ENCODE results near the gene MCM9. TPM values are rescaled to one million over a fixed set of nuclear protein-coding genes. Genes with fewer than 3 reads are reported as not detected.

Gene MCM9
- total and polyA plus RNA-seq, 2 donors (not counting 1 experiment from before 2014, with no cell fraction given): 1.2 to 9.6 TPM

DNA sequence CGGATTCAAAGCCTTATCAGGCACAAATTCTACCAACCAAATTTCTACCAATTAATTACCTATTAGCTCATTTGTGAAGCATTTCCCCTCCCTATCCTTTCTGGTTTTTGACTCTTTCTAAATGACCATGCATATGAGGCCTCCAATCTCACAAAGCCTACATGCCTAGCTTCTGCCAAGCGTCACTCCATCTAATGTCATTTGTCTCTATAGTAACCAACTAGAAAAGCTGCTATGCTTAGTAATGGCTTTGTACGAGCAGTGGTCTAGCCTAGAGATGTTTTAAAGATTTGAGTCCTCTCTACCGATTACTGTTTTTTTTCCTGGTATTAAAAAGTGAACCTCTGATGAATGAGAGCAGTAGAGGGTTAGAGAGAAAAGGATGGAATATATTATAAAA lies 45.8 kb downstream of the MCM9 start:
- H3K27me3 ChIP-seq (ENCODE audit: control insufficient read depth, insufficient read depth, low read length): no peaks in the 10 kb centered on the region
- H3K4me1 ChIP-seq (ENCODE audit: control insufficient read depth, extremely low read depth, insufficient read depth, low read length): no peaks in the 10 kb centered on the region
- no peak overlapping the region for H3K27ac ChIP-seq (ENCODE audit: insufficient read depth, low read length)
- H3K4me2 ChIP-seq (ENCODE audit: extremely low read depth, insufficient read depth, low read length): no peak overlapping the region
- no peaks in the 10 kb centered on the region for H3K9me3 ChIP-seq (ENCODE audit: control insufficient read depth, insufficient read depth, low read depth, low read length)
- TF ChIP-seq, protein P1, sequence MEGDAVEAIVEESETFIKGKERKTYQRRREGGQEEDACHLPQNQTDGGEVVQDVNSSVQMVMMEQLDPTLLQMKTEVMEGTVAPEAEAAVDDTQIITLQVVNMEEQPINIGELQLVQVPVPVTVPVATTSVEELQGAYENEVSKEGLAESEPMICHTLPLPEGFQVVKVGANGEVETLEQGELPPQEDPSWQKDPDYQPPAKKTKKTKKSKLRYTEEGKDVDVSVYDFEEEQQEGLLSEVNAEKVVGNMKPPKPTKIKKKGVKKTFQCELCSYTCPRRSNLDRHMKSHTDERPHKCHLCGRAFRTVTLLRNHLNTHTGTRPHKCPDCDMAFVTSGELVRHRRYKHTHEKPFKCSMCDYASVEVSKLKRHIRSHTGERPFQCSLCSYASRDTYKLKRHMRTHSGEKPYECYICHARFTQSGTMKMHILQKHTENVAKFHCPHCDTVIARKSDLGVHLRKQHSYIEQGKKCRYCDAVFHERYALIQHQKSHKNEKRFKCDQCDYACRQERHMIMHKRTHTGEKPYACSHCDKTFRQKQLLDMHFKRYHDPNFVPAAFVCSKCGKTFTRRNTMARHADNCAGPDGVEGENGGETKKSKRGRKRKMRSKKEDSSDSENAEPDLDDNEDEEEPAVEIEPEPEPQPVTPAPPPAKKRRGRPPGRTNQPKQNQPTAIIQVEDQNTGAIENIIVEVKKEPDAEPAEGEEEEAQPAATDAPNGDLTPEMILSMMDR (conservative IDR thresholded peaks at IDR 0.05 in 1 of 2, IDR thresholded peaks at IDR 0.05 in 1 of 2; ENCODE audit: low read depth in 1 of 2, low read length in 2 of 2): no peak
- no peak for TF ChIP-seq EZH2 (IDR thresholded peaks at IDR 0.05; ENCODE audit: low read length, missing control alignments)
- no peak overlapping the region for H3K4me3 ChIP-seq (replicated peaks in 1 of 4; ENCODE audit: control extremely low read depth in 1 of 4, insufficient read depth in 1 of 4, low read depth in 3 of 4, low read length in 4 of 4)
- no peak overlapping the region for H3K9ac ChIP-seq (ENCODE audit: insufficient read depth, low read length)
- H4K20me1 ChIP-seq (ENCODE audit: control insufficient read depth, extremely low read depth, insufficient read depth, low read length): no peaks in the 10 kb centered on the region
- H3K36me3 ChIP-seq (ENCODE audit: control insufficient read depth, insufficient read depth, low read length): no peaks in the 10 kb centered on the region
- no peak for DNase-seq (ENCODE audit: low read depth in 2 of 2)
- no peak overlapping the region for H2AFZ ChIP-seq (ENCODE audit: low read length)
- H3K79me2 ChIP-seq (ENCODE audit: control insufficient read depth, insufficient read depth, low read length): peaks cover 2% of the 10 kb centered on the region

DNA sequence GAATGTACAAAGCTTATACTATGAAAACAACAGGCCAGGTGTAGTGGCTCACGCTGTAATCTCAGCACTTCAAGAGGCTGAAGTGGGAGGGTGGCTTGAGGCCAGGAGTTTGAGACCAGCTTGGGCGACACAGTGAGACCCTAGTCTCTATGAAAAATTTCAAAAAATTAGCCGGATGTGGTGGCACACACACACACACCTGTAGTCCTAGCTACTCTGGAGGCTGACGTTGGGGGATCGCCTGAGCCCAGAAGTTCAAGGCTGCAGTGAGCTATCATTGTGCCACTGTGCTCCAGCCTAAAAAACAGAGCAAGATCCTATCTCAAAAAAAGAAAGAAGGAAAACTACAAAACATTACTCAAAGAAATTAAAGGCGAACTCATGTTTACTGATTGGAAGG lies 48.3 kb downstream of the MCM9 start:
- Histone ChIP-seq H3K4me1 (ENCODE audit: control insufficient read depth, extremely low read depth, insufficient read depth, low read length) (no peaks in the 10 kb centered on the region), H3K4me3 (replicated peaks in 1 of 4; ENCODE audit: control extremely low read depth in 1 of 4, insufficient read depth in 1 of 4, low read depth in 3 of 4, low read length in 4 of 4) (no peak overlapping the region), H3K9ac (ENCODE audit: insufficient read depth, low read length) (no peak overlapping the region), H3K27ac (ENCODE audit: insufficient read depth, low read length) (no peak overlapping the region), H2AFZ (ENCODE audit: low read length) (no peak overlapping the region), H3K4me2 (ENCODE audit: extremely low read depth, insufficient read depth, low read length) (no peak overlapping the region), H4K20me1 (ENCODE audit: control insufficient read depth, extremely low read depth, insufficient read depth, low read length) (no peaks in the 10 kb centered on the region), H3K27me3 (ENCODE audit: control insufficient read depth, insufficient read depth, low read length) (no peaks in the 10 kb centered on the region), H3K36me3 (ENCODE audit: control insufficient read depth, insufficient read depth, low read length) (no peaks in the 10 kb centered on the region), H3K79me2 (ENCODE audit: control insufficient read depth, insufficient read depth, low read length) (no peaks in the 10 kb centered on the region), H3K9me3 (ENCODE audit: control insufficient read depth, insufficient read depth, low read depth, low read length) (no peaks in the 10 kb centered on the region)
- no peak for TF ChIP-seq EZH2 (IDR thresholded peaks at IDR 0.05; ENCODE audit: low read length, missing control alignments)
- TF ChIP-seq, protein P1 (conservative IDR thresholded peaks at IDR 0.05 in 1 of 2, IDR thresholded peaks at IDR 0.05 in 1 of 2; ENCODE audit: low read depth in 1 of 2, low read length in 2 of 2): no peak
- DNase-seq (ENCODE audit: low read depth in 2 of 2): no peak

DNA sequence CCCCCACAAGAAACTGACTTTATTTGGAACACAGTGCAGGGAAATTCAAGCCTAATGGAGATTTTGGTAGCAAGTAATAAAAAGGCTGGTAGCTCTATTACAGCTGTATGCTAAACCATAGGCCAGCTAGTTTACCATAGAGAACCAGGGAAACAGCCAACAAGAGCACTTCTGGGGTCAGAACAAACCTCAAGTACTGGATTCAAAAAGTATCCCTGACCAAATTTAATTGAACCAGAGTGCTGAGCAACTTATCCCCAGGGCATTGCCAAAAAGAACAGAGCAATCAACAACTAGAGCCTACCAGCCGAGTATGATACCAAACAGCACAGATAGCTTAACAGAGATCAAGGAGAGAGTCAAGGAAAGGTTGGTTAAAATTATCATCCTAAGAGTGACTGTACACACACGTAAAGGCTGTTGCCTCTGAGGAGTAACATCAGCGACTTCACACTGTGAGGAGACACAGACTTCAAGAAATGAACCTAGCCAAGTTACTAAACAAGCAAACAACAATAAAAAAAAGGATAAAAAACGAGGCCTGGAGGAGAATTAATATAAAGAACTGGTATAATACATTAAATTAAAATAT lies 52.5 kb downstream of the MCM9 start:
- Histone ChIP-seq H3K4me2 (ENCODE audit: extremely low read depth, insufficient read depth, low read length) (no peak overlapping the region), H3K27ac (ENCODE audit: insufficient read depth, low read length) (no peak overlapping the region), H3K36me3 (ENCODE audit: control insufficient read depth, insufficient read depth, low read length) (no peaks in the 10 kb centered on the region), H3K9me3 (ENCODE audit: control insufficient read depth, insufficient read depth, low read depth, low read length) (no peaks in the 10 kb centered on the region), H3K4me3 (replicated peaks in 1 of 4; ENCODE audit: control extremely low read depth in 1 of 4, insufficient read depth in 1 of 4, low read depth in 3 of 4, low read length in 4 of 4) (no peak overlapping the region), H3K79me2 (ENCODE audit: control insufficient read depth, insufficient read depth, low read length) (no peaks in the 10 kb centered on the region), H2AFZ (ENCODE audit: low read length) (no peak overlapping the region), H4K20me1 (ENCODE audit: control insufficient read depth, extremely low read depth, insufficient read depth, low read length) (no peaks in the 10 kb centered on the region), H3K9ac (ENCODE audit: insufficient read depth, low read length) (no peak overlapping the region), H3K4me1 (ENCODE audit: control insufficient read depth, extremely low read depth, insufficient read depth, low read length) (no peaks in the 10 kb centered on the region), H3K27me3 (ENCODE audit: control insufficient read depth, insufficient read depth, low read length) (no peaks in the 10 kb centered on the region)
- no peak for TF ChIP-seq EZH2 (IDR thresholded peaks at IDR 0.05; ENCODE audit: low read length, missing control alignments)
- TF ChIP-seq, protein P1 (conservative IDR thresholded peaks at IDR 0.05 in 1 of 2, IDR thresholded peaks at IDR 0.05 in 1 of 2; ENCODE audit: low read depth in 1 of 2, low read length in 2 of 2): no peak
- no peak for DNase-seq (ENCODE audit: low read depth in 2 of 2)
